Amniotic epithelial cell (primary cell): ENCODE data around the gene DHDDS.
"Not testable (repeated sequence)": the region's sequence is repeated elsewhere in the genome, so short reads cannot be mapped to it uniquely, and the experiment has no call there.

Source experiments
- DNase-seq: peaks from one replicate; pipeline ENCODE4 v3.0.0-alpha.2; 2010; ENCODE audit warnings: low read depth

DHDDS gene

GRCh38 chr1:26477446-26478152, 45.5 kb downstream of the DHDDS start:
- peak; percentile 59 for DNase-seq

- no peak for DNase-seq
Observed at GRCh38 chr1:26478159-26478558, 46.0 kb downstream of the DHDDS start.

- no peak for DNase-seq
Observed at GRCh38 chr1:26478988-26479387, 46.9 kb downstream of the DHDDS start.

GRCh38 chr1:26482921-26483320, 50.8 kb downstream of the DHDDS start:
- DNase-seq, result peak; percentile 35

- no peak for DNase-seq
Observed at GRCh38 chr1:26483980-26484379, 51.9 kb downstream of the DHDDS start.

- no peak for DNase-seq
Observed at GRCh38 chr1:26490155-26490554, 58.0 kb downstream of the DHDDS start.

- no peak for DNase-seq
Observed at GRCh38 chr1:26493267-26493666, 61.1 kb downstream of the DHDDS start.

GRCh38 chr1:26493938-26494337, 61.8 kb downstream of the DHDDS start:
- DNase-seq, result no peak

- DNase-seq, result no peak
Observed at GRCh38 chr1:26496861-26497260, 64.7 kb downstream of the DHDDS start.

- DNase-seq, result no peak
Observed at GRCh38 chr1:26498894-26499293, 66.8 kb downstream of the DHDDS start.

GRCh38 chr1:26500488-26501175, 68.5 kb downstream of the DHDDS start:
- peak; percentile 49 for DNase-seq

GRCh38 chr1:26510711-26511110, 78.6 kb downstream of the DHDDS start:
- DNase-seq, result not testable (repeated sequence)

- DNase-seq, result not testable (repeated sequence)
Observed at GRCh38 chr1:26515836-26516235, 83.7 kb downstream of the DHDDS start.

GRCh38 chr1:26516987-26517765, 85.1 kb downstream of the DHDDS start:
- no peak for DNase-seq

GRCh38 chr1:26517766-26518049, 85.6 kb downstream of the DHDDS start:
- DNase-seq, result no peak

GRCh38 chr1:26518355-26518754, 86.2 kb downstream of the DHDDS start:
- DNase-seq, result no peak

- DNase-seq, result no peak
Observed at GRCh38 chr1:26520339-26520738, 88.2 kb downstream of the DHDDS start.
